HepG2 (cell line): ENCODE results near the gene TMEM186. TPM values are rescaled to one million over a fixed set of nuclear protein-coding genes. Genes with fewer than 3 reads are reported as not detected.

Experiments used
- ATAC-seq: fragments of 200-7000 bp; cut with Tn5 transposase; 3 replicates; pipeline ENCODE4 v1.9.1; 2020; ENCODE audit warnings: mild to moderate bottlenecking, moderate library complexity
- BruUV-seq: library from RNA; stranded (reverse); fragments of 400-500 nt; replicated peaks from 2 replicates; lab custom pipeline; 2021; lab: Mats Ljungman, UMichigan
- CTCF ChIA-PET: fragments of 300-600 bp; formaldehyde crosslinking; extraction: SDS; loops from one replicate; lab custom pipeline; 2021; ENCODE audit warnings: low total read pairs, inconsistent platforms, low intra/inter-chr PET ratio; lab: Yijun Ruan, JAX
- POLR2A ChIA-PET: fragments of 350-600 bp; sonication (Branson Sonifier 250); formaldehyde crosslinking; loops from one replicate; lab custom pipeline; 2020; ENCODE audit warnings: antibody characterized with exemption, inconsistent platforms; lab: Yijun Ruan, JAX
- DNase-seq: peaks from one replicate; pipeline ENCODE4 v3.0.0-alpha.2; 2015; ENCODE audit warnings: low spot score
- FAIRE-seq: peaks from 3 replicates; lab custom pipeline; 2011; peaks lifted over from hg19 to GRCh38; lab: Jason Lieb, UNC
- H2AFZ ChIP-seq: one replicate; pipeline ENCODE4 v1.6.1; 2011; ENCODE audit warnings: low read length, inconsistent platforms
- H3K27ac ChIP-seq: fragments of 300-600 bp; 3 replicates; pipeline ENCODE4 v1.8.0; 2011; ENCODE audit warnings: mixed run types, mild to moderate bottlenecking, mixed read lengths, low read length, inconsistent platforms; ENCODE audit not compliant: insufficient read depth; ENCODE audit errors: extremely low read length
- H3K27me3 ChIP-seq, 2 experiments: fragments of 200-600 bp in 1 of 2; 2 replicates in 1 of 2; 3 replicates in 1 of 2; pipeline versions ENCODE4 v1.6.0 to v1.8.0; 2011; ENCODE audit warnings: low read length in 2 of 2, mild to moderate bottlenecking in 2 of 2, moderate library complexity in 2 of 2, inconsistent platforms in 1 of 2; ENCODE audit not compliant: insufficient read depth in 2 of 2, control insufficient read depth in 1 of 2
- H3K36me3 ChIP-seq, 2 experiments: fragments of 200-600 bp in 1 of 2; replicated peaks in 1 of 2; 2 replicates in 1 of 2; 3 replicates in 1 of 2; pipeline versions ENCODE4 v1.5.1 to v1.8.0; 2011; ENCODE audit warnings: low read length in 2 of 2, inconsistent platforms in 1 of 2; ENCODE audit not compliant: insufficient read depth in 2 of 2, control insufficient read depth in 1 of 2
- H3K4me1 ChIP-seq: 2 replicates; pipeline ENCODE4 v1.5.1; 2012; ENCODE audit warnings: low read length, inconsistent platforms; ENCODE audit not compliant: insufficient read depth
- H3K4me2 ChIP-seq: 2 replicates; pipeline ENCODE4 v1.6.0; 2011; ENCODE audit warnings: low read depth, low read length, inconsistent platforms
- H3K4me3 ChIP-seq, 3 experiments: fragments of 200-600 bp in 1 of 3; sonication (generic), shearing (Covaris generic) in 1 of 3; replicated peaks in 1 of 3; 2 replicates each; pipeline ENCODE4 v1.5.1; 2011 to 2016; ENCODE audit warnings: low read length in 3 of 3, inconsistent platforms in 2 of 3, low read depth in 2 of 3, mild to moderate bottlenecking in 2 of 3, control low read depth in 1 of 3, mixed read lengths in 1 of 3; ENCODE audit not compliant: insufficient read depth in 1 of 3
- H3K79me2 ChIP-seq: one replicate; pipeline ENCODE4 v1.6.1; 2011; ENCODE audit warnings: low read length, inconsistent platforms; ENCODE audit not compliant: insufficient read depth
- H3K9ac ChIP-seq: 2 replicates; pipeline ENCODE4 v1.6.0; 2011; ENCODE audit warnings: mild to moderate bottlenecking, low read depth, low read length, inconsistent platforms; ENCODE audit not compliant: insufficient read depth
- H3K9me3 ChIP-seq: 2 replicates; pipeline ENCODE4 v1.5.1; 2012; ENCODE audit warnings: mild to moderate bottlenecking, low read length
- H4K20me1 ChIP-seq: 2 replicates; pipeline ENCODE4 v1.6.0; 2011; ENCODE audit warnings: inconsistent platforms, mild to moderate bottlenecking, low read length, moderate library complexity; ENCODE audit not compliant: insufficient read depth
- CREB1 ChIP-seq, 2 experiments: fragments of 450-650 bp in 1 of 2; IDR thresholded peaks; 2 replicates each; pipeline ENCODE4 v1.6.1; 2016 to 2017; ENCODE audit warnings: control low read depth in 1 of 2, mild to moderate bottlenecking in 1 of 2, missing compliant biosample characterization in 1 of 2, missing genetic modification characterization in 1 of 2
- GRHL1 ChIP-seq: sonication (generic); formaldehyde crosslinking; conservative IDR thresholded peaks from 2 replicates; pipeline ENCODE4 v1.8.0; 2022; ENCODE audit warnings: missing genetic modification reagents
- MED1 ChIP-seq: sonication (generic); formaldehyde crosslinking; IDR thresholded peaks from 2 replicates; pipeline ENCODE4 v1.4.0; 2020; ENCODE audit warnings: missing genetic modification reagents
- NR2F2 ChIP-seq: IDR thresholded peaks from 2 replicates; pipeline ENCODE4 v1.6.1; 2012; ENCODE audit warnings: low read depth, inconsistent platforms, borderline replicate concordance
- PCBP2 ChIP-seq: fragments of 200-400 bp; formaldehyde crosslinking; optimal IDR thresholded peaks from 2 replicates; pipeline ENCODE3; 2018; ENCODE audit warnings: low read length, low read depth; ENCODE audit not compliant: poor library complexity, severe bottlenecking
- SIN3B ChIP-seq: fragments of 150-350 bp; IDR thresholded peaks from 2 replicates; pipeline ENCODE4 v1.6.1; 2014; ENCODE audit warnings: low read length
- SP2 ChIP-seq: sonication (generic); formaldehyde crosslinking; IDR thresholded peaks from 2 replicates; pipeline ENCODE4 v1.5.1; 2020; ENCODE audit warnings: mild to moderate bottlenecking, missing genetic modification reagents
- ZNF18 ChIP-seq: sonication (generic); formaldehyde crosslinking; IDR thresholded peaks from 2 replicates; pipeline ENCODE4 v1.8.0; 2022; ENCODE audit warnings: mild to moderate bottlenecking, missing genetic modification reagents; ENCODE audit not compliant: insufficient replicate concordance
- ZNF335 ChIP-seq: sonication (generic); formaldehyde crosslinking; IDR thresholded peaks from 2 replicates; pipeline ENCODE4 v1.4.0; 2020; ENCODE audit warnings: missing genetic modification reagents
- ZNF7 ChIP-seq: IDR thresholded peaks from 2 replicates; pipeline ENCODE4 v1.6.1; 2016; ENCODE audit warnings: missing biosample characterization, missing genetic modification reagents
- WGBS: methylation state at CpG from one replicate; pipeline ENCODE4 v1.1.6; 2017; ENCODE audit warnings: low lambda C conversion rate; 5-methylcytosine and 5-hydroxymethylcytosine counted together
- in situ Hi-C: cut with HindIII; loops from 2 replicates; pipeline ENCODE4 v1.10.0; 2017; ENCODE audit warnings: low pct_unique_long_range_greater_than_20kb; ENCODE audit not compliant: extremely low pct_ligation_motif_present
- intact Hi-C: fragments of 100-400 bp; cut with micrococcal nuclease; formaldehyde crosslinking; loops from one replicate; pipeline ENCODE4 v1.10.0; 2022; ENCODE audit not compliant: unreplicated experiment
- polyA plus RNA-seq, 8 experiments: library from polyadenylated mRNA; depleted of rRNA in 3 of 8; stranded (reverse) in 7 of 8; unstranded in 1 of 8; fragments of >200 nt; fragmentation: Illumina TruSeq in 4 of 8; extraction: Trizol in 4 of 8; gene quantifications; 2 replicates each; pipeline versions ENCODE4 v1.2.1 to v1.2.3, GENCODE V29; 2011 to 2016; ENCODE audit warnings: low read depth in 4 of 8, missing spikeins in 1 of 8, mixed read lengths in 1 of 8; ENCODE audit not compliant: insufficient read depth in 1 of 8
- total RNA-seq, 5 experiments: library from RNA; depleted of rRNA; stranded (reverse); fragments of >200 nt; fragmentation: Illumina TruSeq; extraction: Trizol; gene quantifications; 2 replicates each; pipeline ENCODE4 v1.2.3, GENCODE V29; 2016; ENCODE audit warnings: low read depth in 1 of 5
- TF ChIP-seq, protein P1 (sequence below): sonication (generic); formaldehyde crosslinking; IDR thresholded peaks from 2 replicates; pipeline ENCODE4 v1.4.0; 2020; ENCODE audit warnings: missing genetic modification reagents
- TF ChIP-seq, protein P2 (sequence below): sonication (generic); formaldehyde crosslinking; IDR thresholded peaks from 2 replicates; pipeline ENCODE4 v1.4.0; 2020; ENCODE audit warnings: missing genetic modification reagents, low read depth, mild to moderate bottlenecking, borderline replicate concordance

The TMEM186 gene
- total and polyA plus RNA-seq, 2 of the 13 experiments (the other 11 are each of a cell fraction or from before 2014, with no cell fraction given) = 16.2 to 19.3 TPM

GRCh38 chr16:8826278-8826879 is 28.9 kb upstream of the TMEM186 start:
- Histone ChIP-seq H3K4me1 (no peaks in the 10 kb centered on the region), H3K9ac (no peak overlapping the region), H3K79me2 (peaks cover 4% of the 10 kb centered on the region), H3K27ac (no peak overlapping the region), H4K20me1 (peaks cover 5% of the 10 kb centered on the region), H3K27me3 (no peaks in the 10 kb centered on the region), H3K36me3 (peaks cover 29 to 78% of the 10 kb centered on the region in 2 experiments), H3K9me3 (no peaks in the 10 kb centered on the region), H2AFZ (no peak overlapping the region), H3K4me3 (no peak overlapping the region), H3K4me2 (no peak overlapping the region)
- 95% methylated on average over 3 of the region's 3 CpGs for WGBS
- ATAC-seq = no peak
- FAIRE-seq = no peak
- ChIA-PET POLR2A (no interaction called here), CTCF (no interaction called here)
- TF ChIP-seq, protein P1, sequence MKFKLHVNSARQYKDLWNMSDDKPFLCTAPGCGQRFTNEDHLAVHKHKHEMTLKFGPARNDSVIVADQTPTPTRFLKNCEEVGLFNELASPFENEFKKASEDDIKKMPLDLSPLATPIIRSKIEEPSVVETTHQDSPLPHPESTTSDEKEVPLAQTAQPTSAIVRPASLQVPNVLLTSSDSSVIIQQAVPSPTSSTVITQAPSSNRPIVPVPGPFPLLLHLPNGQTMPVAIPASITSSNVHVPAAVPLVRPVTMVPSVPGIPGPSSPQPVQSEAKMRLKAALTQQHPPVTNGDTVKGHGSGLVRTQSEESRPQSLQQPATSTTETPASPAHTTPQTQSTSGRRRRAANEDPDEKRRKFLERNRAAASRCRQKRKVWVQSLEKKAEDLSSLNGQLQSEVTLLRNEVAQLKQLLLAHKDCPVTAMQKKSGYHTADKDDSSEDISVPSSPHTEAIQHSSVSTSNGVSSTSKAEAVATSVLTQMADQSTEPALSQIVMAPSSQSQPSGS (CRISPR knock-in tag) = no peak
- TF ChIP-seq, protein P2, sequence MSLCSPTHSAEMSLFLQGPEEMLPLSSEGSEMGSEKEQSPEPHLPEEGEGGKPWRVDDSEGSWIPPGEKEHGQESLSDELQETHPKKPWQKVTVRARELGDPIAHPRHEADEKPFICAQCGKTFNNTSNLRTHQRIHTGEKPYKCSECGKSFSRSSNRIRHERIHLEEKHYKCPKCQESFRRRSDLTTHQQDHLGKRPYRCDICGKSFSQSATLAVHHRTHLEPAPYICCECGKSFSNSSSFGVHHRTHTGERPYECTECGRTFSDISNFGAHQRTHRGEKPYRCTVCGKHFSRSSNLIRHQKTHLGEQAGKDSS (CRISPR knock-in tag) = no peak
- TF ChIP-seq ZNF18 (CRISPR knock-in tag) = no peak
- no peak for TF ChIP-seq PCBP2
- no peak for TF ChIP-seq CREB1 (IDR thresholded peaks at IDR 0.05)
- no peak for TF ChIP-seq CREB1 (CRISPR knock-in tag; IDR thresholded peaks at IDR 0.05)
- no peak for TF ChIP-seq SP2 (CRISPR knock-in tag)
- no peak for TF ChIP-seq NR2F2
- no peak for TF ChIP-seq MED1 (CRISPR knock-in tag)
- no peak for TF ChIP-seq ZNF7 (CRISPR knock-in tag)
- TF ChIP-seq GRHL1 (CRISPR knock-in tag) = no peak
- TF ChIP-seq SIN3B = no peak
- TF ChIP-seq ZNF335 (CRISPR knock-in tag) = no peak
- no TSS peak for BruUV-seq
- in situ Hi-C loops (no loop called here), intact Hi-C loops (no loop called here)
- DNase-seq = no peak
